Lower leg skin (tissue), 3 donors: Measurements from ENCODE around the gene BTNL9.

ENCODE experiments used
- POLR2A ChIP-seq, 2 donors: fragments of 450-650 bp; IDR thresholded peaks; one replicate each; pipeline ENCODE4 v1.6.1; 2016 to 2017; ENCODE audit warnings: antibody characterized with exemption in 2 of 2, mild to moderate bottlenecking in 1 of 2, moderate library complexity in 1 of 2
- TF ChIP-seq, protein P1 (sequence below), 3 donors: fragments of 450-650 bp; IDR thresholded peaks; one replicate each; pipeline ENCODE4 v1.5.1; 2016; ENCODE audit warnings: antibody characterized with exemption in 3 of 3, mild to moderate bottlenecking in 3 of 3, moderate library complexity in 2 of 3

DNA sequence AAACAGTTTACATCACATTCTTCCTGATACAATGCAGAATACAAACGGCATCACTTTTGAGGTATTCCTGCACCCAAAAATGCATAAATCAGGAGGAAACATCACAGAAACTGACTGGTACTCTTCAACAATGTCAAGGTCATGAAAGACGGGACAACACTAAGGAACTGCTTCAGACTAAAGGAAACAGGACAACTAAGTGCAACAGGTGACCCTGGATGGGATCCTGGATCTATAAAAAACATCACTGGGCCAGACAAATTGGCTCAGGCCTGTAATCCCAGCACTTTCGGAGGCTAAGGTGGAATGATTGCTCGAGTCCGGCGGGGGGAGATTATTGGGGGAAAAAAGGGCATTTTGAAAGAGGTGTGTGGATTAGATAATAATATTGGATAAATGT is 22.6 kb downstream of the BTNL9 start:
- TF ChIP-seq, protein P1, sequence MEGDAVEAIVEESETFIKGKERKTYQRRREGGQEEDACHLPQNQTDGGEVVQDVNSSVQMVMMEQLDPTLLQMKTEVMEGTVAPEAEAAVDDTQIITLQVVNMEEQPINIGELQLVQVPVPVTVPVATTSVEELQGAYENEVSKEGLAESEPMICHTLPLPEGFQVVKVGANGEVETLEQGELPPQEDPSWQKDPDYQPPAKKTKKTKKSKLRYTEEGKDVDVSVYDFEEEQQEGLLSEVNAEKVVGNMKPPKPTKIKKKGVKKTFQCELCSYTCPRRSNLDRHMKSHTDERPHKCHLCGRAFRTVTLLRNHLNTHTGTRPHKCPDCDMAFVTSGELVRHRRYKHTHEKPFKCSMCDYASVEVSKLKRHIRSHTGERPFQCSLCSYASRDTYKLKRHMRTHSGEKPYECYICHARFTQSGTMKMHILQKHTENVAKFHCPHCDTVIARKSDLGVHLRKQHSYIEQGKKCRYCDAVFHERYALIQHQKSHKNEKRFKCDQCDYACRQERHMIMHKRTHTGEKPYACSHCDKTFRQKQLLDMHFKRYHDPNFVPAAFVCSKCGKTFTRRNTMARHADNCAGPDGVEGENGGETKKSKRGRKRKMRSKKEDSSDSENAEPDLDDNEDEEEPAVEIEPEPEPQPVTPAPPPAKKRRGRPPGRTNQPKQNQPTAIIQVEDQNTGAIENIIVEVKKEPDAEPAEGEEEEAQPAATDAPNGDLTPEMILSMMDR (IDR thresholded peaks at IDR 0.05), result no peak
- no peak for TF ChIP-seq POLR2A (IDR thresholded peaks at IDR 0.05)
